ENCODE data around the gene HTR3C. TPM values are rescaled to one million over a fixed set of nuclear protein-coding genes. Genes with fewer than 3 reads are reported as not detected.
"Not testable (repeated sequence)": the region's sequence is repeated elsewhere in the genome, so short reads cannot be mapped to it uniquely, and the experiment has no call there.

Gene HTR3C
- total RNA-seq, 1 experiment from 2014 or later = not detected

- no peak for DNase-seq (ENCODE audit: low read depth)
Measured at GRCh38 chr3:184031187-184031792, 21.6 kb upstream of the HTR3C start, which contains the start of gene HTR3D. Gene HTR3D, plus strand, starts transcription at chr3:184031742. Its CDS starts 0 bp downstream, at chr3:184031742.

- no peak for DNase-seq (ENCODE audit: low read depth)
Measured at GRCh38 chr3:184037816-184038215, 15.0 kb upstream of the HTR3C start.

GRCh38 chr3:184038307-184038706 lies 14.5 kb upstream of the HTR3C start:
- DNase-seq (ENCODE audit: low read depth) = not testable (repeated sequence)

- no peak for DNase-seq (ENCODE audit: low read depth)
Measured at GRCh38 chr3:184039414-184039813, 13.4 kb upstream of the HTR3C start.

- DNase-seq (ENCODE audit: low read depth) = peak; percentile 35
Measured at GRCh38 chr3:184040010-184040409, 12.8 kb upstream of the HTR3C start.

GRCh38 chr3:184042617-184043016 lies 10.2 kb upstream of the HTR3C start:
- no peak for DNase-seq (ENCODE audit: low read depth)

- no peak for DNase-seq (ENCODE audit: low read depth)
Measured at GRCh38 chr3:184045995-184046394, 6.9 kb upstream of the HTR3C start.

- DNase-seq (ENCODE audit: low read depth) = no peak
Measured at GRCh38 chr3:184050217-184050847, 2.5 kb upstream of the HTR3C start.

- DNase-seq (ENCODE audit: low read depth) = peak; percentile 7
Measured at GRCh38 chr3:184058029-184058428, 5.2 kb downstream of the HTR3C start.

- DNase-seq (ENCODE audit: low read depth) = no peak
Measured at GRCh38 chr3:184059424-184059823, 6.6 kb downstream of the HTR3C start.

- no peak for DNase-seq (ENCODE audit: low read depth)
Measured at GRCh38 chr3:184062637-184063036, 9.8 kb downstream of the HTR3C start.

- DNase-seq (ENCODE audit: low read depth) = no peak
Measured at GRCh38 chr3:184066211-184066610, 13.4 kb downstream of the HTR3C start.

GRCh38 chr3:184067573-184068055 lies 14.8 kb downstream of the HTR3C start:
- DNase-seq (ENCODE audit: low read depth) = no peak

GRCh38 chr3:184068344-184068743 lies 15.5 kb downstream of the HTR3C start:
- DNase-seq (ENCODE audit: low read depth) = no peak

GRCh38 chr3:184071142-184071541 lies 18.3 kb downstream of the HTR3C start:
- DNase-seq (ENCODE audit: low read depth) = not testable (repeated sequence)

- no peak for DNase-seq (ENCODE audit: low read depth)
Measured at GRCh38 chr3:184073621-184074020, 20.8 kb downstream of the HTR3C start.

- no peak for DNase-seq (ENCODE audit: low read depth)
Measured at GRCh38 chr3:184075901-184076300, 23.1 kb downstream of the HTR3C start.

GRCh38 chr3:184077881-184078280 lies 25.0 kb downstream of the HTR3C start:
- DNase-seq (ENCODE audit: low read depth) = no peak

GRCh38 chr3:184078851-184079250 lies 26.0 kb downstream of the HTR3C start:
- no peak for DNase-seq (ENCODE audit: low read depth)

- no peak for DNase-seq (ENCODE audit: low read depth)
Measured at GRCh38 chr3:184081116-184081830, 28.4 kb downstream of the HTR3C start.

GRCh38 chr3:184082034-184082433 lies 29.2 kb downstream of the HTR3C start:
- no peak for DNase-seq (ENCODE audit: low read depth)

- no peak for DNase-seq (ENCODE audit: low read depth)
Measured at GRCh38 chr3:184082465-184082864, 29.6 kb downstream of the HTR3C start.

- DNase-seq (ENCODE audit: low read depth) = peak; percentile 11
Measured at GRCh38 chr3:184085389-184085852, 32.6 kb downstream of the HTR3C start.
